GM23248 (cell line): ENCODE measurements around the gene GALNT10. TPM values are rescaled to one million over a fixed set of nuclear protein-coding genes. Genes with fewer than 3 reads are reported as not detected.

ENCODE experiments used
- DNase-seq: peaks from one replicate; pipeline ENCODE4 v3.0.0-alpha.2; 2015
- H2AFZ ChIP-seq: fragments of 200-600 bp; sonication (generic); 2 replicates; pipeline ENCODE4 v1.6.1; 2016; ENCODE audit warnings: antibody characterized with exemption
- H3F3A ChIP-seq: fragments of 200-600 bp; sonication (generic); 2 replicates; pipeline ENCODE4 v1.6.1; 2016; ENCODE audit warnings: mild to moderate bottlenecking, antibody characterized with exemption, mixed run types; ENCODE audit not compliant: insufficient read depth
- H3K27ac ChIP-seq: fragments of 200-600 bp; sonication (generic); 2 replicates; pipeline ENCODE4 v1.5.1; 2016; ENCODE audit warnings: mild to moderate bottlenecking
- H3K27me3 ChIP-seq: fragments of 200-600 bp; sonication (generic); replicated peaks from 2 replicates; pipeline ENCODE4 v1.6.1; 2016; ENCODE audit warnings: mild to moderate bottlenecking; ENCODE audit not compliant: insufficient read depth
- H3K36me3 ChIP-seq: fragments of 200-600 bp; sonication (generic); 2 replicates; pipeline ENCODE4 v1.6.1; 2016; ENCODE audit warnings: low read depth, mild to moderate bottlenecking
- H3K4me1 ChIP-seq: fragments of 200-600 bp; sonication (generic); 2 replicates; pipeline ENCODE4 v1.6.1; 2016; ENCODE audit warnings: mild to moderate bottlenecking; ENCODE audit not compliant: insufficient read depth
- H3K4me2 ChIP-seq: fragments of 200-600 bp; sonication (generic); one replicate; pipeline ENCODE4 v1.6.1; 2016; ENCODE audit warnings: mild to moderate bottlenecking; ENCODE audit not compliant: unreplicated experiment
- H3K4me3 ChIP-seq: fragments of 200-600 bp; sonication (generic); 2 replicates; pipeline ENCODE4 v1.5.1; 2016; ENCODE audit warnings: mild to moderate bottlenecking
- H3K79me2 ChIP-seq: fragments of 200-600 bp; sonication (generic); 2 replicates; pipeline ENCODE4 v1.6.1; 2016; ENCODE audit warnings: mild to moderate bottlenecking; ENCODE audit not compliant: insufficient read depth
- H3K9ac ChIP-seq: fragments of 200-600 bp; sonication (generic); 2 replicates; pipeline ENCODE4 v1.6.1; 2016; ENCODE audit warnings: mild to moderate bottlenecking
- H3K9me2 ChIP-seq: fragments of 200-600 bp; sonication (generic); 2 replicates; pipeline ENCODE4 v1.6.1; 2016; ENCODE audit warnings: mixed run types, mild to moderate bottlenecking, moderate library complexity; ENCODE audit not compliant: insufficient read depth
- H3K9me3 ChIP-seq: fragments of 200-600 bp; sonication (generic); one replicate; pipeline ENCODE4 v1.6.1; 2017; ENCODE audit warnings: low read depth
- H4K20me1 ChIP-seq: fragments of 200-600 bp; sonication (generic); 2 replicates; pipeline ENCODE4 v1.6.0; 2016; ENCODE audit not compliant: insufficient read depth
- EZH2 ChIP-seq: fragments of 200-600 bp; sonication (generic); IDR thresholded peaks from 2 replicates; pipeline ENCODE4 v1.6.1; 2018; ENCODE audit warnings: antibody characterized with exemption, mild to moderate bottlenecking; ENCODE audit not compliant: insufficient read depth, poor library complexity, severe bottlenecking
- EZH2phosphoT487 ChIP-seq: fragments of 200-600 bp; sonication (generic); IDR thresholded peaks from 2 replicates; pipeline ENCODE4 v1.6.1; 2018; ENCODE audit warnings: antibody characterized with exemption, moderate library complexity, mild to moderate bottlenecking, low read depth; ENCODE audit not compliant: insufficient read depth
- WGBS, 2 experiments: methylation state at CpG; one replicate each; pipeline ENCODE4 v1.1.6; 2015 to 2017; ENCODE audit warnings: low lambda C conversion rate in 2 of 2, low coverage in 1 of 2; ENCODE audit errors: missing lambda C conversion rate in 2 of 2; 5-methylcytosine and 5-hydroxymethylcytosine counted together
- in situ Hi-C: fragments of 300-500 bp; cut with MboI; formaldehyde crosslinking; loops from 2 replicates; pipeline ENCODE4 v1.15.0; 2020
- polyA plus RNA-seq: library from polyadenylated mRNA; unstranded; fragments of >200 nt; fragmentation: Nextera tagmentation; extraction: Ambion mirVana; gene quantifications from 2 replicates; pipeline ENCODE4 v1.2.1, GENCODE V29; 2016
- total RNA-seq: library from RNA; depleted of rRNA; stranded (reverse); fragments of >200 nt; shearing (Covaris generic); gene quantifications from 2 replicates; pipeline ENCODE4 v1.2.3, GENCODE V29; 2014

GALNT10 gene
- total and polyA plus RNA-seq, 2 experiments from 2014 or later, result 23.3 to 67.9 TPM

DNA sequence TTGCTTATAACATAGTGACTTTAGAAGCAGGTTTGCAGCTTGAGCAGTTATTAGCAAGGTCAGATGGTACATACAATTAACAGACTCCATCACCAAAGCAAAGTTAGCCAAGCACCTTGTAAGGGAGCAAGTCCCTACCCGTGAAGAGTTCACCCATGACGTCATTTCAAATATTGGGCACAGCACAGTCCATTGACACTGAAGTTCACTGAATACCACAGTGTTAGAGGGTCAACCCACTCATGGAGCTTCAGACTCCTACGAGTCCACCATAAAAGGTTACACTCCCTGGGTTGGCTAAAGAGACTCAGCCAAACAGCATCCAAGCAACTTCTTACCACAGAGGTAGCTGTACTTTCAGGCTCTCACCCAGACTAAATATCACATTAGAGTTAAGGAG, 77.5 kb downstream of the GALNT10 start:
- DNase-seq, result no peak
- Histone ChIP-seq H3K9me3 (no peaks in the 10 kb centered on the region), H3K9ac (no peak overlapping the region), H3K27ac (peak overlapping the region; percentile 53), H3K36me3 (peaks cover 4% of the 10 kb centered on the region; the same call in 1 of the 2 replicates), H3K4me2 (peak overlapping the region; percentile 6), H3K27me3 (no peaks in the 10 kb centered on the region), H3K9me2 (no peaks in the 10 kb centered on the region), H3K4me1 (peaks cover 17% of the 10 kb centered on the region), H3K4me3 (no peak overlapping the region), H3K79me2 (peaks cover 61% of the 10 kb centered on the region), H3F3A (peaks cover 11% of the 10 kb centered on the region; the same call in 1 of the 2 replicates), H2AFZ (no peak overlapping the region), H4K20me1 (no peaks in the 10 kb centered on the region)
- TF ChIP-seq EZH2phosphoT487, result no peak
- no peak for TF ChIP-seq EZH2
- in situ Hi-C loops, result no loop called here
- 85 to 87% methylated on average over 3 of the region's 3 CpGs for WGBS, 2 experiments

DNA sequence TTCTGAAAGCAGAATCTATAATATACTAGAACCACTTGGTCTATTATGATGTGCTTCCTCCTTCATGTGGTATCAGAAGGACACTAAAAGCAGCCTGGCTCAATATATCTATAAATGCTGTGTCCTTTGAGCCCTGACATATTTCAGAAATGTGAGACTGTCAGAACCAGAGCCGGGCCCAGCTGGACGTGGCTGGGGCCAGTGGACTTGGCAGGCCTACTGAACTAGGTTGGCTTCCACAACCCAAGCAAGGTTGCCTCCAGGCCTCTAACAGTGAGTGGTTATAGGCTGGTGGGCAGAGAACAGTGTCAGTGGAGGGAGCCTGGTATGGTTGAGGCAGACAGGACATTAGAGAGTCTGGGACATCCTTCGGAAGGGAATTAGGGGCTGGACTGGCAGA, 78.9 kb downstream of the GALNT10 start:
- Histone ChIP-seq H3K4me2 (no peak overlapping the region), H3K9ac (no peak overlapping the region), H3K27me3 (no peaks in the 10 kb centered on the region), H3K4me3 (no peak overlapping the region), H3K79me2 (peaks cover 61% of the 10 kb centered on the region), H3K4me1 (peaks cover 21% of the 10 kb centered on the region), H3K9me3 (no peaks in the 10 kb centered on the region), H3K9me2 (no peaks in the 10 kb centered on the region), H2AFZ (no peak overlapping the region), H3K27ac (no peak overlapping the region), H4K20me1 (no peaks in the 10 kb centered on the region), H3K36me3 (no peaks in the 10 kb centered on the region; the same call in 1 of the 2 replicates), H3F3A (peaks cover 20% of the 10 kb centered on the region)
- TF ChIP-seq EZH2phosphoT487 (no peak), EZH2 (no peak)
- 93 to 97% methylated on average over 3 of the region's 3 CpGs for WGBS, 2 experiments
- DNase-seq, result no peak
- in situ Hi-C loops, result no loop called here

DNA sequence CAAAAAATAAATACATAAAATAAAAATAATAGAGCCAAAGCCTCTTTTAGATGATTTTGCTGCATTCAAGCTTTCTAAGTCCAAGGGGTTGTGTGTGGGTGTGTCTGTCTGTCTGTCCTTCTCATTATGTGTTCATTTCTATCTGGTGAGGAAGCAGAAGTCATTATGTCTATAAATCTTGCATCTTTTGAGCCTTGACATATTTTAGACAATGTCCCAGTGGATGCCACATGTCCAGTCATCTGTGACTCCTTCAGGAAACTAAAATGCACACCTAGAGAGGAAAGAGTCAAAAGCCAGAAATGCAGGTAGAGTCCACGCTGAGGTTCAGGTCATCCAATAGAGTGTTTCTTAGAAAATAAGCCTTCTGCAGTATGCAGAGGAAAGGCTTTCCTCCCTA, 80.9 kb downstream of the GALNT10 start:
- in situ Hi-C loops, result no loop called here
- no peaks in the 10 kb centered on the region for H4K20me1 ChIP-seq
- 96 to 100% methylated on average over 1 of the region's 1 CpG for WGBS, 2 experiments
- H3K9me2 ChIP-seq, result no peaks in the 10 kb centered on the region
- peaks cover 42% of the 10 kb centered on the region for H3K4me1 ChIP-seq
- no peak overlapping the region for H3K27ac ChIP-seq
- H3K4me3 ChIP-seq, result no peak overlapping the region
- H2AFZ ChIP-seq, result no peak overlapping the region
- no peak overlapping the region for H3K4me2 ChIP-seq
- H3K27me3 ChIP-seq, result no peaks in the 10 kb centered on the region
- H3K9me3 ChIP-seq, result no peaks in the 10 kb centered on the region
- H3F3A ChIP-seq, result peaks cover 41% of the 10 kb centered on the region
- H3K9ac ChIP-seq, result no peak overlapping the region
- DNase-seq, result no peak
- no peaks in the 10 kb centered on the region for H3K36me3 ChIP-seq
- no peak for TF ChIP-seq EZH2phosphoT487
- TF ChIP-seq EZH2, result no peak
- peaks cover 52% of the 10 kb centered on the region for H3K79me2 ChIP-seq

DNA sequence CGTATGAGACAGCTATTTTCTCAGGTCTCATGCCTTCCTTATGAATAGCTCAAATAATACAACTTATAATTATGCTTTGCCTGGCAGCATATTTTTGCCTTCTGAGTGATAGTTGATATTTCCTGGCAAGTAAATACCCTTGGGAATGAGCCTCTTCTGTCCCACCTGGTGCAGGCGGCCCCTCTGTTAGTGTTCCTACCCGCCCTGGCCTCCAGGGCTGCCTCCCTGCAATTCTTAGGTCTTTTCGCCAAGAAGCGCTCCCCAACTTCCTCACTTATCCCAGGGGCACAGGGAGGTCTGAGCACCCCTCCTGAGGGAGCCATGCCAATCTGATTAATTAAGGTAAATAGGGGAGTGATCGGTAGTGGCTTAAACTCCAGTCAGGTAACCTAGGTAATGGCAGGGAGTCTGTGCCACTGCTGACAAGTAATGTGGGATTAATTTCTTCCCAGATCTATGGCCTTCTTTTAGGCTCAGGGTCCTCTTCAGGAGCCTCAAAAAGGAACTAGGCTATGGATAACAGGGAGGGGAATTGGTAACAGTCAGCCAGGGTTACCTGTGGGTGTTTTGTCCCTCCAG, 81.5 kb downstream of the GALNT10 start:
- no peaks in the 10 kb centered on the region for H3K27me3 ChIP-seq
- peaks cover 42% of the 10 kb centered on the region for H3K4me1 ChIP-seq
- H3F3A ChIP-seq, result peaks cover 45% of the 10 kb centered on the region
- H3K4me2 ChIP-seq, result no peak overlapping the region
- H3K9me3 ChIP-seq, result no peaks in the 10 kb centered on the region
- no peak overlapping the region for H3K9ac ChIP-seq
- H3K9me2 ChIP-seq, result no peaks in the 10 kb centered on the region
- H3K36me3 ChIP-seq, result no peaks in the 10 kb centered on the region
- 93 to 96% methylated on average over 6 of the region's 6 CpGs for WGBS, 2 experiments
- no peaks in the 10 kb centered on the region for H4K20me1 ChIP-seq
- H3K27ac ChIP-seq, result no peak overlapping the region
- DNase-seq, result no peak
- H2AFZ ChIP-seq, result no peak overlapping the region
- H3K4me3 ChIP-seq, result no peak overlapping the region
- peaks cover 52% of the 10 kb centered on the region for H3K79me2 ChIP-seq
- TF ChIP-seq EZH2phosphoT487, result no peak
- in situ Hi-C loops, result no loop called here
